ENCODE results near the gene JAML.

JAML gene

GRCh38 chr11:118145285-118146227, 79.3 kb downstream of the JAML start:
- H3K9ac ChIP-seq (ENCODE audit: insufficient read length, low read depth) = peak overlapping the region; percentile 56
- peaks cover 8% of the 10 kb centered on the region for H3K4me1 ChIP-seq (ENCODE audit: insufficient read depth, insufficient read length)
- peak; percentile 68 for DNase-seq (ENCODE audit: low read depth, low spot score)
- H3K27me3 ChIP-seq (ENCODE audit: insufficient read depth, insufficient read length) = peaks cover 14% of the 10 kb centered on the region
- TF ChIP-seq YY1 (IDR thresholded peaks at IDR 0.05; ENCODE audit: insufficient read depth, insufficient read length) (no peak), ZNF274 (IDR thresholded peaks at IDR 0.05; ENCODE audit: low read depth, low read length) (no peak), SUZ12 (IDR thresholded peaks at IDR 0.05; ENCODE audit: extremely low read depth, insufficient read depth, insufficient read length) (no peak)
- peak overlapping the region; percentile 57 for H3K4me3 ChIP-seq (ENCODE audit: insufficient read length, low read depth)
- H3K9me3 ChIP-seq (ENCODE audit: insufficient read depth, low read length) = no peaks in the 10 kb centered on the region
- H3K36me3 ChIP-seq (ENCODE audit: insufficient read depth, insufficient read length, low read length) = no peaks in the 10 kb centered on the region

- Histone ChIP-seq H3K9me3 (ENCODE audit: insufficient read depth, low read length) (no peaks in the 10 kb centered on the region), H3K4me3 (ENCODE audit: insufficient read length, low read depth) (no peak overlapping the region), H3K27me3 (ENCODE audit: insufficient read depth, insufficient read length) (peaks cover 8% of the 10 kb centered on the region)
Observed at GRCh38 chr11:118144301-118145268, 80.2 kb downstream of the JAML start.

More at GRCh38 chr11:118144301-118145268, 80.2 kb downstream of the JAML start:
- peaks cover 8% of the 10 kb centered on the region for H3K4me1 ChIP-seq (ENCODE audit: insufficient read depth, insufficient read length)
- no peak overlapping the region for H3K9ac ChIP-seq (ENCODE audit: insufficient read length, low read depth)
- no peak for DNase-seq (ENCODE audit: low read depth, low spot score)
- TF ChIP-seq YY1 (IDR thresholded peaks at IDR 0.05; ENCODE audit: insufficient read depth, insufficient read length) (no peak), SUZ12 (IDR thresholded peaks at IDR 0.05; ENCODE audit: extremely low read depth, insufficient read depth, insufficient read length) (no peak), ZNF274 (IDR thresholded peaks at IDR 0.05; ENCODE audit: low read depth, low read length) (no peak)
- no peaks in the 10 kb centered on the region for H3K36me3 ChIP-seq (ENCODE audit: insufficient read depth, insufficient read length, low read length)
